ENCODE data around the gene RAET1L.

GRCh38 chr6:150016324-150017185 lies 8.8 kb downstream of the RAET1L start:
- no peak for TF ChIP-seq MAFK (IDR thresholded peaks at IDR 0.05; ENCODE audit: low read length)
- peak; percentile 62 to 74 (median 70) for TF ChIP-seq CTCF (IDR thresholded peaks at IDR 0.05 in 2 of 3, conservative IDR thresholded peaks at IDR 0.05 in 1 of 3; ENCODE audit: insufficient read depth in 2 of 3, low read depth in 1 of 3, low read length in 3 of 3)
- no peak for TF ChIP-seq FOSL1 (tag; conservative IDR thresholded peaks at IDR 0.05)
- 0 out of 2 replicates have a peak, but pooled peaks have one; percentile 20 for TF ChIP-seq ELF1 (tag; IDR thresholded peaks at IDR 0.05)
- TF ChIP-seq JUNB (CRISPR knock-in tag; conservative IDR thresholded peaks at IDR 0.05): no peak
- no peak for TF ChIP-seq CBX2 (IDR thresholded peaks at IDR 0.05; ENCODE audit: insufficient read depth, low read length, poor library complexity, severe bottlenecking)

Data from K562 (cell line).